ENCODE data around the gene RFX6.

Gene RFX6

DNA sequence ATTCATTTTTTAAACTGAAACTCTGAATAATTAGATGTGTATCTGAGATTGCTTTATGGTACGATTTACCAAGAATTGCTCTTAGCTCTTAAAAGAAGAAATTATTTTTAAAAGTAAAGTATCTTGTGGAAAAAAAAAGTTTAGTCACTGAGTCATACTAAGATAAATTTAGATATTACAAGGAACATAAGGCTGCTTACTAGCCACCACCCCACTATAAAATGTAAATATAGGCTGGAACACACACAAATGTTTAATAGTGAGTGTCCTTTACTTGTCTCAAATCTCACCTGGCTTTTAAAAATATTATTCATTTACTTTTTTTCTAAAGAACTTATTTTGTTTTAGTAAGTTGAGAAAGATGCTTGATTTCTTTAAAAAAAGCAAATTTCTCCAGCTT lies 17.6 kb downstream of the RFX6 start:
- DNase-seq: no peak

DNA sequence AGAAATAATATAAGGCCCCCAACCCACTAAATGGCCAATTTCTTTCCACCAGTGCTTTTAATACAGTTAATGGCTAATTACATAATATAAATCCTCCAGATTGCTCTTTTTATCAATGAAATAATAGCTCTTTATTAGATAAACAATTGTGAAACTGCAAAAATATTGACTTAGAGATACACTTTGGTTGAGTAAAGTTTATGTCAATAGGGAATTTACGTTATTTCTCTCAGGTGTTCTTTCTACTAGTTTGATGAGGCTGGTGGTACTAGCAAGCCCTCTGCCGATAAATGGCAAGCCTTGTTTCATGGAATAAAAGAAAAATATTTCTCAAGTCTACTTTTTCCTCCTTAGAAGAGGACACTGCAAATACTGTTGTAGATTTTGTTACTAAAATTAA lies 18.9 kb downstream of the RFX6 start:
- no peak for DNase-seq

DNA sequence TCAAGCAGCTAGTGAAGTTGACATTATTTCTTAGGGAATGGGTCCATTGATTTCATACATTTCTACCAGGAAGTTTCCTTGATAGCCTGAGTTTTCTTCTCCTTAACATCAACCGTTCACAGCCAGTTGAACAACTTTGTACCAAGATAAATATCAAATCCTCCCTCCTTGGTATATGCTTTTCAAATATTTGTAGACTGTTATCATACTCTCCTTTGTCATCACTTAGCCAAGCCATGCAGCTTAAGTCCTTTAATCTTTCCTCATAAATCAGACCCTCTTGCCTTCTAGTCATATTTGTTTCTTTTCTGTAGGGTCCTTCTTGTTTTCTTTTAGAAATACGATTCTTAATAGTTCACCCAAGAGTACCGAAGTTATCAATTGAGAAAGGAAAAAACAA lies 25.6 kb downstream of the RFX6 start:
- no peak for DNase-seq

DNA sequence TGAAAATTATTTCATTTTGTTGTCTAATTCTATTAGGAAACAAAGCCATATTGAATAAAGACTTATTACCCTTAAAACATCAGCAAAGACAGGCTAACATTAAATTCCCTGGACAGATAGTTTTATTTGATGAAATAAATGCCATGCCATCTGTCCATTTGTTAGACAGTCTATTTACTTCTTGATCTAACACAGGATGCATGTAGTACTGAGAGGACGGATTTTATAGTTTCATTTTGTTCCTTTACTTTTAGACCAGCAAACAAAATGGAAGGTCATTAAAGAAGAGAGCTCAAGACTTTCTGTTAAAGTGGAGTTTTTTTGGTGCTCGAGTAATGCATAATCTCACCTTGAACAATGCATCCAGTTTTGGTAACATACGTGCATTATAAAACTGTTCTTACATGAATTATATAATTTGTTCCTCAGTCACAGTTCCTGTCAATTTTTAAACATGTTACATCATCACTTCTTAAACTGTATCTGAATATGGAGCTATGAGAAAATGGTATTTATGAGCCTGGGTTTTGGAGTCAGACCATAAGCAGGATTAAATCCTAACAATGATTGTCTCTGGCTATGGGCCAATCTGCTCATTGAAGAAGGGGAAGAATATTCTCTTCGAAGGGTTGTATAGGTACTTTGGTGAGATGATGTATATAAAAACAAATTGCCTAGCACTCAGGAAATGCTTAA lies 46.0 kb downstream of the RFX6 start:
- no peak for DNase-seq

DNA sequence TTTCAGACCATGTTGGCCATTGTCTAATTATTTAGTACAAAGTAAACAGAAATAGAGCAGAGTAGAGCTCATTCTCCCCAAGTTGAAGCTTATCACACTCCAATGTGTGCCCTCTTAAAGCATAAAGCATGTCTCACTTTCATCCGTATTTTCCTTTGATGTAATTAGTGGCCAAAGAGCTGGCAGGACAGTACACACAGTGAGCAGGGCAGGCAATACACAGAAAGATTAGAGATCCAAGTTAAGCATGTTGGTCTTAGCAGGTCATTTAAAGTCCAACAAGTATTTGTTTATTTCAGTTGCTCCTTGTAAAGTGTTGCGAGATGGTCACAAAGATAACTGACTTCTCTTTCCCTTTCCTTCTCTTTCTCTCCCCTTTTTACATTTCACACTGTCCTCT lies 47.2 kb downstream of the RFX6 start:
- no peak for DNase-seq

DNA sequence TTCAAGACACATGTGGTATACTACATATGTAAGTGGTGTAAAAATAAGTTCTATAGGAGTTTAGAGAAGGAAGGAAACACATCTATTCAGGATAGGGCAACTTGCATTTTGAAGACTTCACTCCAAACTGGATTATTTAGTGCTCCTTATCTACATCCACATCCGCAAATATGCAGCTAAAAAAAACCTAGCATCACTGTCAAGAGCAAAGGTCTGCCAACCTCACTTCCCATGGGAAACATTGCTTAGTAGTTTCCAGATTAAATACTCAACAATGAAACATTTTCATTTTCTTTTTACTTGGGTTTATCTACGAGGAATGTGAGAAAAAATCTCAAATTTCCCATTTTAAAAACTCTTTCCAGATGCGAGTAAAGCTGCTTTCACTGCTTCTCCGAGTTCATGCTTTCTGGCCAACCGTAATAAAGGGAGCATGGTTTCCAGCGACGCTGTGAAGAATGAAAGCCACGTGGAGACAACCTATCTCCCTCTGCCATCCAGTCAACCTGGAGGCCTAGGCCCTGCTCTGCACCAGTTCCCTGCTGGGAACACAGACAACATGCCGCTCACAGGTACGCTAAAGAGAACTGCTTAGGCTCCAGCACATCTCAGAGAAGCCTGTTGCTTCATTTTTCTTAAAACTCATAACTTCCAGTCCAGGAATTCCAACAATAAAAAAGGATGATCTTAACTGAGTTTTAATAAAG lies 48.2 kb downstream of the RFX6 start:
- DNase-seq: no peak

DNA sequence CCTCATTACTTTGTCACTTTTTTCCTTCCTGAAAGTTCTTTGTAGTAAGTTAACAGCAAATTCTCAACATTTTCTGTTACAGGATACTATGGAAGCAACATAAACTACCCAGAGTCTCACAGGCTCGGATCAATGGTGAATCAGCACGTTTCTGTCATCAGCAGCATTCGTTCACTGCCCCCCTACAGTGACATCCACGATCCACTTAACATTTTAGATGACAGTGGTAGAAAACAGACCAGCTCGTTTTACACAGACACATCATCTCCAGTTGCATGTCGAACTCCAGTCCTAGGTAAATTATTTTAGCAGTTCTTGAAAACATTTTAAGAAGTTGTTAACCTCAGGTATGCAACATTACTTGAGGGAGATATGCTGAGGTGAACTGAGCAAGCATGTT lies 51.6 kb downstream of the RFX6 start:
- no peak for DNase-seq

DNA sequence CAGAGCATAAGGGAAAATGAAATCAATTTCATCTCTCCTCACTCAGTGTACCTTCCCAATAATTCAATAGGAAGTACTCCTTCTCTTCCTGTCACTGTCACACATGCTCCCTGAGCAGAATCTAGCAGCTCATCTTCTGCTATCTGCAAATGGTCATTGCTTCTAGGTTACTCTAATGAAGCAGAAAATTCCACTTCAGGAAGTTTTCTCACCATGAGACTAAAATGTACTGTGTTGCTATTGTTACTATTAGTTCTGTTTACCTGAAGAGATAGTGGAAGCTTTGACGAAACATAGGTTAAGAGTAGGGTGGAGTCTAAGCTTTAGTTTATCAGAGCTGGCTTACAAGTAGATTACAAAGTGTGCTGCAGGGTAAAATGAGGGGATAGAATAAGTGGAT lies 52.8 kb downstream of the RFX6 start:
- no peak for DNase-seq

DNA sequence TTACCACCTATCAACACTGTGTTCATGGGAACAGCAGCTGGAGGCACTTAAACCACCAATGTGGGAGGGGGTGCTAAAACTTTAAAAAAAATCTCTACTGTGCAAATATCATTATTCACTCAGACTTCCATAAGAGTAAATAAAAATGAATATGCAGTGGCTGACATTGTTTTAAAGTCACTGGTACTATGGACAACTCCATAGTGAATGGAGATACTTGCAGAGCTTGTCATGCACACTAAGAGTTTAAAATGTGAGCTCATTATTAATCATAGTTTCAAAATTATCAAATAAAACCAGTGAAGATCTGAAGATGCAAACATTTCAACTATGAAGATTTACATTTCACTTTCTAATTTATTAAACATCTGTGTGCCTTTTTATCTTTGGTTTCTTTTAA lies 54.4 kb downstream of the RFX6 start:
- no peak for DNase-seq

DNA sequence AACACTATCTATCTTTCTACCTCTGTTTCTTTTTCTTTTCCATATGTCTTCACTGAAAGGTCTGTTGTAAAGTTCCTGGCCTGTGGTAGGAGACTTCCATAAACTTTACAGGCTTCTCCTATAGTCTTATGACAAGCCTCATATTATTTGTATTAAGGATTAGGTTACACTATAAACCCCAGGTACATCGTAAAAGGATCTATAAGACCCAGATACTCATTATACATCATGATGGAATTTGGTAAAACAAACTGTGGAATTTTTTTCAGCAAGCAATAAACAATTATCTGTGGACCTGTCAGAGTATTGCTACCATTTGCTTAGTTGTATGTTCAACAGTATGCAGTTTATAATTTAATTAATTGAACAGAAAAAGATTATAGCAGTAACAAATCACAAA lies 55.5 kb downstream of the RFX6 start:
- DNase-seq: no peak

DNA sequence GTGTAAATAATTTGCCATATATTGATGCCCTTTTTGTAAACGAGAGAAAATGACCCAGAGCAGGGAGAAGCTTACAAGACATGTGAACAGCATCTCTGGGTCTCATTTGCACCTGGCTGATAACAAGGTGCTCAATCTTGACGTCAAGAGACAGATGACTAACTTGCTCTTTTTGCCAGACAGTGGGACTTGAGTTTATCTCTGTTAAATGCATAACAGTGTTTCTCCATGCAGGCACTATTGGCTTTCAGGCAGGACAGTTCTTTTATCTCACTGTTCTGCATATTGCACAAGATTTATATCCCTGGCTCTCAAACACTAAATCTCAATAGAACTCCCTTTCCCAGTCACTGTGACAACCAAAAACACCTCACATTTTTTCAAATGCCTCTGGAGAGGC lies 56.4 kb downstream of the RFX6 start:
- no peak for DNase-seq

DNA sequence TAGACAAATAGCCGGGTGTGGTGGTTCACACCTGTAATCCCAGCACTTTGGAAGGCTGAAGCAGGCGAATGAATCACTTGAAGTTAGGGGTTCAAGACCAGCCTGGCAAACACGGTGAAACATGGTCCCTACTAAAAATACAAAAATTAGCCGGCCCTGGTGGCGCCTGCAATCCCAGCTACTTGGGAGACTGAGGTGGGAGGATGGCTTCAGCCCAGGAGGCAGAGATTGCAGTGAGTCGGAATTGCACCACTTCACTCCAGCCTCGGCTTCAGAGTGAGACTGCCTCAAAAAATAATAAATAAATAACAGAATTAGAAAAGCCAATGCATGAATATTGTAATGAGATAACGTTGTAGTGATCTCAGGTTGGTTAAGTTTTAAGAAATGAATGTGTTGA lies 61.3 kb downstream of the RFX6 start:
- no peak for DNase-seq

DNA sequence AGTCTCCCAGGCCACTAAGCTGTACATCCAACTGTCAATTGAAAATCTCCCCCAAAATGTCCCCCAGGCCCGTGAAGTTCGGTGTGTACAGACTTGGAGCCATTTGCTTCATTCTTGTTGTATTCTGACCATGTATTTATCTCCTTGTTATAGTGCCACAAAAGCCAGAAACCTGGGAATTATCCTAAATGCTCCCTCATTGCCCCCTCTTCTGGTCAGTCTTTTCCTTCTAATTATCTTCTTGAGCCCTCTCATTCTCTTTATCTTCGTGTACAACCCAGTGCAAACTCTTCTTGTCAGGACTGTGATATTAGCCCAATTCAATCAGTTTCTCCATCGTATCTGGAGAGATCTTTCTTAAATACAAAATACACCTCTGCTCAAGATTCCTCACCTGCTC lies 64.7 kb downstream of the RFX6 start:
- no peak for DNase-seq

DNA sequence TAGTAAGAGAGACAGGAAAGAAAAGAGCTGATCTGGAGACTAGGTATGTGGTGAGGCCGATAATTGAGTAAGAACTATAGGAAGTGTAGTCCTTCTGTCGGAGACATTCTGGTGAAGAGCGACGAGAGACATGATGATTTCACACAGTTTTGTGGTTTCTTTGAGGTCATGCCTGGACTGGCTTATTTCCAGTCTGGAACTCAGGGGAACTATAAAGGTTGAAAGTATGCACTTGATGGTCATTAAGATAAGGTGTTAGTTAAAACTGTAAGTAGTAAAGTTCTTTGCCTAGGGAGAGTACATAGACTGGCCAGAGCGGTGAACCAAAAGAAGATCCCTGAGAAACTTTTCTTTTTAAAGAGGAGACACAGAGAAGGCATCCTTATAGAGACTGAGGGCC lies 68.8 kb downstream of the RFX6 start:
- no peak for DNase-seq

DNA sequence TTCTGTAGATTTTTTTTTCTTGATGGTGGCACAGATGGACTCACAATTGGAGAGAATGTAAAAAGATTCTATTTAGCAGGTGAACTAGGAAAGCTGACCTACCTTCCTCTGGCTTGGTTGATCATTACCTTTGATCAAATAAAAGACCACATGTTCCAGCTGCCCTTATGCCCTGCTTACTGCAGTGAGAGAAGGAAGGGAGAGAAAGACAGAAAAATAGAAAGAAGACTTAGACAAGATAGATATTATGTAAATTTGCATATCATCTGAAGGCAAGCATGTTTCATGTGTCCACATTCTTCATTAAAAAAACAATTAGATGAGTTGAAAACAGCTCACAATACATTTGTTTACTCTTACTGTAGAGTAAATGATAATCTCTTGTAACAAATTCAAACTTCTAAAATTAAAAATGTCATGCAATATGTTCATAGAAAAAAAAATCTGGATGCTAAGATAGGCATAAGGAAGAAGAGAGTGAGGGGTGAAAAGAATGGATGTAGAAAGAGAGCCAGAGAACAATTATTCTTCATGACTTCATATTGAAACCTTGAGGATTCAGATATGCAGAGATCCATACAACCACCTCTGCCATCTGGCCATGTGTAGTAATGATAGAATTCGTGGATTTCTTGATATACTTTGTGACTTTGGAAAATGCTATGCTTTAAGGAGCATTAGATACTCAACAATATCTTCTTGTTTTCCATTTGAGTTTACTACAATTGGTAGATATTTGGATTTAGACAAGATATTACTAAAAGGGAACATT lies 71.7 kb downstream of the RFX6 start:
- no peak for DNase-seq

DNA sequence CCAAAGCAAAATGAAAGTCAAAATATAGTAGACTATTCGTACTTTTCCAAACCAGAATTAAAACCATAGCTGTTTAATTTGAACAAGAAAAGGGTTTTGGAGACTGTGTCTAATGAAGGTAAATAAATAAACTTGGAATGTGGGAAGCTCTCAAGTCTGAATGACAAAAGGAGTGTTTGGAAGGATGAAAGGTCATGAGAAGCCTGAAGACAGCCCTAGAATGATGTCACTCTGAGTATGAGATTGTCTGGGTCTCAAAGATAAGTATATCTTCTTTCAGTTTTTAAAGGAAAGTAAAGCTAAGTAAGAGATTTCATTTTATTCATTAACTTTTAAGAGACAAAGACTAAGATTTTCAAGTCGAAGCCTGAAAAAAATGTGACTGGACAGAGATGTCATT lies 72.9 kb downstream of the RFX6 start:
- DNase-seq: no peak

DNA sequence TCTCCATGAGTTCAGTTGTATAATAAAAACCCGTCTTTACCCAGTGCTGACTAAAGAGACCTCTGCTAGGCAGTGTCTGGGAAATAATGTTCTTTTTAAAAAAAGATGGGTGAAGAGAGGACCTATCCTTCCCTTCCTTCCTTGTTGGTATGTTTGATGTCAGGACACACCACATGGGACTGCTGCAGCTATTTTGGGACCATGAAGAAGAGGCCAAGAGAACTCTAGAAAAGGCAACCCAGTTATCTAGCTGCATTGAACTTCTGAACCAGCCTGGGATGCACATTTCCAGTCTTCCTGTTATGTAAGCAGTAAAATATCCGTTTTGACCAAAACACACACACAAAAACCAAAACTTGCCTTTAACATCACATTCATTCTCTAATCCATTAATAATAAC lies 77.3 kb downstream of the RFX6 start:
- DNase-seq: no peak

DNA sequence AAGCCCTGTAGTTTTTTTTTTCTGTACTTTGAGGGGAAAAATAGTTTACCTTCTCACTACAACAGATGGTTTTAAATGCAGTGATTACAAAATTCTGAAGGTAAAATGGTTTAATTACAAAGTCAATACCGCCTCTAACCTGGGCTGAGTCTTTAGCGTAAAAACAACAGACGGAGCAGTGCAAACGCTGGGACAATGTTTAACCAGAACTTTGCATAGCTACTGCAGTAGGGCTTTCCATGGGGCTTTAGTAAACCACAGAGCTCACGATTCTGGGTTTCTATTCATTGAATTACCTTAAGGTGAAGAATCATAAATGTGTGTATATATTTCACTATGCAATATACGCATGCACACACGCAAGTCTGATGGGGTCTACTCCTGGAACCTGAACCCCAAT lies 77.9 kb downstream of the RFX6 start:
- no peak for DNase-seq

DNA sequence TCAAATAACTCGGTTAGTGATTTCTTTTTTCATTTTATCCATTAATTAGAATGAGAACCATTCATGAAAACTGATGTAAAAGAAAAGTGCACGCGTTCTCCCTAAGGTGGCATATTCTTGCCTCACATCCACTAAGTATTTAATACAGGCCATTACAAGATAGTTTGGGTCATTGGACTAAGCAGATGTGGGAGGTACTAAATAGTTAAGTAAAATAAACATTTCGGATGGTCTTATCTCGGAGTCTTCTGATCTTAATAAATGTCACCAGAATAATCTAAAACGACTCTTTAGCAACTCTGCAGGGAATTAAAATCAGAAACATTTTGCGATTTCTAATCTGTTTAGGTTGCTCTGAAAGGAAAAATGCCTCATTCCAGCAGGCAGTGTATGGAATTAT lies 78.7 kb downstream of the RFX6 start:
- DNase-seq: no peak

DNA sequence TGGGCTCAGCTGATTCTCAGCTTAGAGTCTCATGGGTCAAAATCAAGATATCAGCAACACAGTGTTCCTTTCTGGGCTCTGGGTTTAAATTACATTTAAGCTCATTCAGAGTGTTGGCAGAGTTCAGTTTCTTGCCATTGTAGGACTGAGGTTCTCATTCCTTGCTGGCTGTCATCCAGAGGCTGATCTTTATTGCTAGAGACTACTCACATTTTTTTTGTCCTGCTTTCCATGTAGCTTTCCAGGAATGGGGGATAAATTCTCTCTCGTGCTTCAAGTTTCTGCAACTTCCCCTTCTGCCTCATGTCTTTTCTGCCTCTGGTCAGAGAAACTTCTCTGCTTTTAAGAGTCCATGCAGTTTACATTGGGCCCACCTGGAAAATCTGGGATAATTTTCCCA lies 86.9 kb downstream of the RFX6 start:
- DNase-seq: no peak

DNA sequence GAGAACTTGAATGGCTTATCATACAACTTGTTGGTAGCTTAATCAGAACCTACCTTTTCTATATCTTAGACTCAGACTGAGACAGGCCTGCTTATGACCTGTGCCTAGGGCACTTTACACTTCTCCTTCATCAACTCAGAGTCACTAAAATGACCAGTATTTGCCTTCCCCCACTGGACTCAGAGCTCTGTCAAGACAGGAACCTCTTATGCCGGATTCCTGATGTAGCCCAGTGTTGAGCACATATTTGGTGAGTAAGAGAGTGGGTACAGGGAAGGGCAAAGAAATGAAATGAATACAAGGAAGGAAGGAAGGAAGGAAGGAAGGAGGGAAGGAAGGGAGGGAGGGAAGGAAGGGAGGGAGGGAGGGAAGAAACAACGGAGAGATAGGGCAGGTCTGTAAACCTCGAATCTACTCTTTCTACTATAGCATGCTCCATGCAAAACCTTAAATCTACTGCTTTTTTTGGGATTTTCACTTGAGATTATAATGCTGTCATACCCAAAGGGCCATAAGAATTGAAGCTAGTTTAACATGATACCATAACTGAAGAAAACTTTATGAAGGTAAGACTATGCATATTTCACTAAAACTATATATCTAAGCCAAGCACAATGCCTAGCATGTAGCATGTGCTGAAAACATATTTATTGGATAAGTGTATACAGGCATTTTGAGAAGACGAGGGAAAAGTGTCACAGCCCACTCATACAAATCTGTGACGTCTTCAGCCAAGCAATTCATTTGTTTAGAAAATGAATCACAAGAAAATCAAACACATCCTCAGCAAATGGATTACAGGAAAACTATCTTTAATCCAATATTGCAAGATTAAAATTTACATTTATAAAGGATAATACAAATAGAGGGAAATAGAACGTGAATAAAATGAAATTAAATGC lies 89.9 kb downstream of the RFX6 start:
- DNase-seq: no peak

DNA sequence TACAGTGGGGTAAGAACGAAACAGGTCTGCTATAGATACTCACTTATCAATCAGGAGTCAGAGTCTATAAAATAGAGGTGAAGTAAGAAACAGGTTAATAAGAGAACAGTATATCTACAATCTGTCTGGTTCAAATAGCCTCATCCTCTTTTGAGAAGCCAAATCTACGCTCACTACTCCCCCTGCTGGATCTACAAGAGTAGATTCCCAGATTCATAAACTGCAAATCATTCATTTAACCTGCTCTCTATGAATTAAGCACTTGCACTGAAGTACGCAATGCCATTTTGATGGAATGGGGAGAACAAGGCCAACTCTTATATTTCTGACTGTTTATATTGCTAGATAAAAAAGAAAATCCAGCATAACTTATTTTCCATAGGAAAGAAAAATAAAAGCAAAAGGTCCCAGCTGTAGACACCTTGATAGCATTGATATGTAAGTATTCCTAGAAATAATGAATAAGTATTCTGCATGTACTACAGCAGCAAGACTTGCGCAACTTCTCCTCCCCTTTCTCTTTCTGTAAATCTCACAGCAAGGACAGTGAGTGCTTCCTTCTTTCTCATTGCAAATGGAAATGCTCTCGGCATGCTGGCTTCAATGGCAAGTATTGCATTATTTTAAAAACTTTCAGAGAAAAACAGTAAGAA lies 92.3 kb downstream of the RFX6 start:
- DNase-seq: no peak

DNA sequence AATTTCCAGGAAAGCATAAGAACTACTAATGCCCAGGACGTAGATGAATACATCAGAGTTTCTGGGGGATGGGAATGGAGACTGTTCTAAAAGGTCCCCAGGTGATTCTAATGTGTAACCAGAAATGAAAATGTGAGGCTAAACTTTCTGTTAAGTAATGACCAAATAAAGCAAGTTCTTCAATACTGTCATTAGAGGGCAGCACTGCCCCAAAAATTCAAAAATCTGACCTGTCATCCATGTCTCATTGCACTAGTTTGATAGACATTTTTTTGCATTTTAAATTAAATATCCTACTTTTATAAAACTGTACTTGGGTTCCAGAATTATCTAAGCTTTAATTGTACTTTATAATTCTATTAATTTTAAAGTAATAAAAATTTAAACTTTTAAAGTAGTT lies 94.9 kb downstream of the RFX6 start:
- no peak for DNase-seq
